ENCODE measurements around the gene IGFBP6.

- TF ChIP-seq POLR2A (IDR thresholded peaks at IDR 0.05) = no peak
- no peak for TF ChIP-seq CTCF (IDR thresholded peaks at IDR 0.05)
- TF ChIP-seq POLR2AphosphoS5 (IDR thresholded peaks at IDR 0.05) = peak in 2 of 3 donors; percentile 20 to 72
Measured at GRCh38 chr12:53096089-53096741, 1.3 kb upstream of the IGFBP6 start.

Data from breast epithelium (tissue), 3 donors.